ENCODE measurements around the gene POLR2H. TPM values are rescaled to one million over a fixed set of nuclear protein-coding genes. Genes with fewer than 3 reads are reported as not detected.

The POLR2H gene
- total RNA-seq, 1 donor from 2014 or later: 97.7 TPM

Other genes starting within 250 kb of the POLR2H start
- gene EIF2B5, start 226.4 kb upstream of the POLR2H start, total RNA-seq: 21.1 and 29.8 TPM in 2 replicates
- gene DVL3, start 206.3 kb upstream of the POLR2H start, total RNA-seq: 42.3 and 47.1 TPM in 2 replicates
- 404 and 435 TPM in 2 replicates for gene AP2M1, start 186.9 kb upstream of the POLR2H start, total RNA-seq
- 41.5 and 65.8 TPM in 2 replicates for gene ABCF3, start 175.5 kb upstream of the POLR2H start, total RNA-seq
- gene VWA5B2, start 132.1 kb upstream of the POLR2H start, total RNA-seq: 0.19 and 1.3 TPM in 2 replicates
- gene ALG3, start 112.7 kb upstream of the POLR2H start, total RNA-seq: 68.3 and 72.4 TPM in 2 replicates
- gene EEF1AKMT4, start 112.0 kb upstream of the POLR2H start, total RNA-seq: 3.1 and 5.8 TPM in 2 replicates
- gene CAMK2N2, start 100.2 kb upstream of the POLR2H start, total RNA-seq: 0.58 TPM in 1 of 2 replicates, not detected in the other
- gene ECE2, start 85.7 kb upstream of the POLR2H start, total RNA-seq: not detected in 2 replicates
- 504 and 771 TPM in 2 replicates for gene PSMD2, start 62.5 kb upstream of the POLR2H start, total RNA-seq
- gene EIF4G1, start 47.1 kb upstream of the POLR2H start, total RNA-seq: 424 and 473 TPM in 2 replicates
- 30.9 and 36.8 TPM in 2 replicates for gene FAM131A, start 24.1 kb upstream of the POLR2H start, total RNA-seq
- 3.3 and 3.6 TPM in 2 replicates for gene CLCN2, start 105 bp upstream of the POLR2H start, total RNA-seq
- not detected in 2 replicates for gene THPO, start 16.5 kb downstream of the POLR2H start, total RNA-seq
- gene CHRD, start 18.3 kb downstream of the POLR2H start, total RNA-seq: 0.78 and 1.9 TPM in 2 replicates
- gene EPHB3, start 200.1 kb downstream of the POLR2H start, total RNA-seq: 0.06 and 0.19 TPM in 2 replicates

All from glomerular endothelial cell (primary cell).